Hypothalamus (tissue), 51 donors: ENCODE results near the gene TMEM178A.
"Not testable (repeated sequence)": the region's sequence is repeated elsewhere in the genome, so short reads cannot be mapped to it uniquely, and the experiment has no call there.

Source experiments
- DNase-seq, 51 donors: peaks; one replicate each; lab custom pipeline; 2025; lab: John Stamatoyannopoulos, UW

The TMEM178A gene

DNA sequence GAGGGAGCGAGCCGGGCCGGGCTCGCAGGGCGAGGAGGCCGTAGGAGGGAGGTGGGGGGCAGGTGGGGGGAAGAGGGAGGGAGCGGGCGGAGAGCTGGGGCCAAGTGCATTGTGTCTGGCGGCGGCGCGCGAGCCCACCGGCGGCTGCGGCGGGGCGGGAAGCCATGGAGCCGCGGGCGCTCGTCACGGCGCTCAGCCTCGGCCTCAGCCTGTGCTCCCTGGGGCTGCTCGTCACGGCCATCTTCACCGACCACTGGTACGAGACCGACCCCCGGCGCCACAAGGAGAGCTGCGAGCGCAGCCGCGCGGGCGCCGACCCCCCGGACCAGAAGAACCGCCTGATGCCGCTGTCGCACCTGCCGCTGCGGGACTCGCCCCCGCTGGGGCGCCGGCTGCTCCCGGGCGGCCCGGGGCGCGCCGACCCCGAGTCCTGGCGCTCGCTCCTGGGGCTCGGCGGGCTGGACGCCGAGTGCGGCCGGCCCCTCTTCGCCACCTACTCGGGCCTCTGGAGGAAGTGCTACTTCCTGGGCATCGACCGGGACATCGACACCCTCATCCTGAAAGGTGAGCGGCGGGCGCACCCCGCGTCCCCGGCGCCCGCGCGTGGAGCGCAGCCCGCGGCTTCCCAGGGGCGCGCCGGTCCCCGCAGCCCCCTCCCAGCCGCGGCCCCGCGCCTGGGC lies at the start of gene TMEM178A:
Gene TMEM178A, plus strand, starts transcription at position 107 of the 680 bp plus-strand sequence. Its CDS starts 58 bp downstream, at position 165.
- peak in 2 of 51 donors; percentile 12 to 21 for DNase-seq

DNA sequence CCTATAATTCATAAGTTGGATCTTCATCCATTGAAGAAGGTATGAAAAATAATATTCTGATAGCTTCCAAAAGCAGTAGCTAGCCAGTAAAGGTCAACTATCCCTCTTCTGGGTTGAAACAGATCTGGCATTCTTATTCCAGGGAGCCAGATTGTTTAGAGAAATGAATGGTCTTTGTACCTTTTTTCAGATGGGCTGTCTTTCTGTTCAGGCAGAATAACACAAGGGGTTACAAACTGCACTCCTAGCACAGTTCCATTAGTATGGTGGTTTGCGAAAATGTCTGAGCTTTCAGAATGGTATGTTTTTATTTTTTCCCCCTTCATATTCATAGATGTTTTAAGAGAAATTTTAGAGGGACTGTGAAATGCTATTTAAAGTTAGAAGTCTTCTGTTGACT lies 47.5 kb upstream of the TMEM178A start:
- no peak for DNase-seq

DNA sequence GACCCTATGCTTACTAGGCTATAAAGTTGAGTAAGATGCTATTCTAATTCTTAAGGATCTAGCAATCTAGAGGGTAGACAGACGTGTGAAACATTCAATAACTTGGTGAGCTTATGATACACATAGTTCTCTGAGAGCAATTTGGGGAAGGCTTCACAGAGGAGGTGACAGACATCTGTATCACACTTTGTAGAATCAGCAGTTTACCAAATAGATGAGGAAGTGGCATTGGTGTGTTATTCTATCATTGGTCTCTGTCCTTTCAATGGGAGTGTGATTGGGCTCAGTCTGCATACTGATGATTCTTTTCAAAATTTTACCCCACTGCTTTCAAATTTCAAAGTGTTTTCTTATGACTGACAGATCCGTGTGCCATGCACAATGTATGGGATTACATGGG lies 47.0 kb upstream of the TMEM178A start:
- DNase-seq = no peak

DNA sequence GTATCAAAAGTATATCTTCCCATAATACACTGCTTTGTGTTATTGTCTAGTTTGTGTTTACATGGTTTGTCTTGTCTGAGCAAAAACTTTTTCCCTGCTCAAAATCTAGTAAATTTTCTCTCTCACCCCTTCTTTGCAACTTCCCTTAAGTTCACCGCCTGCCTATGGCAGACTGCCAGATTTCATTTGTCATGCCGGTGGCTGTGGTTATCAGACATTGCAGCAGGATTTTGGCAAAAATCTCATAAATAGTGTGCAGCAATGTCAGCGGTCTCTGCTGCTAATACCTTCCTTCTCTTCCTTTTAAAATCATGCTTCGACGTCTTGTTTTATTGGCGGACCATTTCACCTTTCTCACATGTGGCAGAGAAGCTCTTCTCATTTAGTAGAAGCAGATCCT lies 45.6 kb upstream of the TMEM178A start:
- no peak for DNase-seq

DNA sequence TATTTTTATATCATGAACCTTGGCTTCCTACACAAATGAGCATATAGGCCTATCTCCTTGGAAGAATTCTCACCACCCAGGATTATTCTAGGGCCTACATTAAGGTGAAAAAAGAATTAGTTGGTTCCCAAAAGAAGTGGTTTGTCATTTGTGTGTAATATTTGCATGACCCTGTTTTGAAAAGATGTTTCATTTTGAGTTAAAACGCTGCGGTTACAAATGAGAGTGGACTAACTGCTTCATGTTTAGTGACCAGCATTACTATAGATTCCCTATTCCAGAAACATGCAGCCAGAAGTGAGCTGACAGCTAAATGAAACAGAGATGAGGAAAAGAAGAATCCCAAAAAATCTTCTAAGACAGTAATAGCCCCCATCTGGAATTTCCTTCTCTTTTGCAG lies 44.1 kb upstream of the TMEM178A start:
- DNase-seq = no peak

DNA sequence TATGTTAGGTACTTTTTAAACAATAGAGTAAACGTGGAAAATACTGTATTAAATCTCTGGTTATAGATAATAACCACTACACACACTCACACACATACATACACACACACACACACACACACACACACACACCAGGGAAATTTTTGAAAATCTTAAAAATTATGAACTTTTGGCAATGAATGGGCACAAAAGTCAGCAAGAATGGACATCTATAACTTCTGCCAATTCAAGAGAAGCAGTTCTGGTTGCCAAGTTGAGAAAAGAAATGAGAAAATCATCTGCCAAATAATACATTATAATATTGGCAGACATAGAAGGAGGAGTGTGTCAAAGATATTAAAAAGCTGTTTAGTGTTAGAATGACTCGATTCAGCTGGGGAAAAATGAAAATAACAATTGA lies 42.9 kb upstream of the TMEM178A start:
- no peak for DNase-seq

DNA sequence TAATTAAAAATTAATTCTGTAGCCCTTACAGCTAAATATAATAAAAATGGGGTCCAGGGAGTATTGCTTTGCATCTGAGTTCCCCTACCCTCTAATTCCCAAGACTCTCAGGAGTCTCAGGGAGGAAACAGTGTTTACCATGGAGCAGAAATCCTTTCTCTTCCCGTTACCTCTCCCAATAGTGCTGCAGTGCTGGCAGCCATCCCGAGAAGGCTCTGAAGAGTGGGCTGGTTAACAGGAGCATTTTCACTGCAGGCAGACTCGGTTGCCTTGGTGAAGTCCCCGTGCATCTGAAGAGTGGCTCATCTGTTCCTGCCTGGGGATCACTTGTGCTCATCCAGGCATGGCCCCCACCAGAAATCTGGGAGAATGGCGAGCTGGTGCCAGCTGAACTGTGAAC lies 41.8 kb upstream of the TMEM178A start:
- peak in 29 of 51 donors; percentile 6 to 73 (median 32) for DNase-seq

DNA sequence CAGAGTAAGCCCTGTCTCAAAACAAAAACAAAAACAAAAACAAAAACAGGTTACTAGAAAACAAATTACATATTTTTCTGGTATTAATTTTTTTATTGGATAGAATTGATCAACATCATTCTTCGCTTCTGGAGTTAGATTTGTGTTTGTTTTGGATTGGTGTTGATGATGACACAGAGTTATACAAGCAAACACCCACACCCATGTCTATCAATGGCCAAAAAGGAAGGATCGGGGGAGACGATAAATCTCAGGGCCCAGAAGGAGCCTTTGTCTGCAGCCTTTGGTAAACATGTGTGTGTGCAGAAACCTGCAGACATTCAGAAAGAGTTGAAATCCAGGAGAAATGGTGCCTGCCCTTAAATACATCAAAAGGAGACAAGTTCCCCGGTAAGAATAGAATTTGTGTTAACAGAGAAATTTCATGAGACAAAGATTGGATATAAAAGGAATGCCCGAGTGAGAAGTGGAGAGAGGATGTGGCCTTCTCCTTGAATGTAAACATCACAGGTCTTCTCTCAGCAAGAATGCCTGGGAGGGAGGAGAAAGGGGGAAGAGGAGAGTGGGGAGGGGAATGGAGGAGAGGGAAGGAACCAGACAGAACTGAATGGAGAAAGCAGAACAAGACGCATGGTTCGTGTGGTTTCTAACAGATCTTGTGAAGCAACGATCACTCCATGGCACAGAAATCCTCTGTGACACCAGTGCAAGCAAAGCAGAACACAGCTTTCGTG lies 40.4 kb upstream of the TMEM178A start:
- DNase-seq = peak in 2 of 51 donors; percentile 11 to 14

DNA sequence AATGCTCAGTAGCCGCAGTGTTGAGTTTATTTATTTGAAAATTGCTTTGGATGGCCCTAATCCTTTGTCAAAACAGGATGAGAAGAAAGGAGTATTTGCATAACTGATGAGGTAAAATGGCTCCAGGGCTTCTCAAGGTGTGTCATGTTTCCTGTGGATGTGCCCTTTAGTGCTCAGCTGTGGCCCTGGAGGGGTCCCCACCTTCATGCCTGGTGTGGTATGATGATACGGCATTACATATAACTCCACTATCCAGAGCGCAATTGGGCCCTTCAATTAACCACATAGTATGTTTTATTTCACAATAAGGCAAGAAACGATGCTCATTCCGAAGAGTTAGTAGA lies 39.8 kb upstream of the TMEM178A start:
- no peak for DNase-seq

DNA sequence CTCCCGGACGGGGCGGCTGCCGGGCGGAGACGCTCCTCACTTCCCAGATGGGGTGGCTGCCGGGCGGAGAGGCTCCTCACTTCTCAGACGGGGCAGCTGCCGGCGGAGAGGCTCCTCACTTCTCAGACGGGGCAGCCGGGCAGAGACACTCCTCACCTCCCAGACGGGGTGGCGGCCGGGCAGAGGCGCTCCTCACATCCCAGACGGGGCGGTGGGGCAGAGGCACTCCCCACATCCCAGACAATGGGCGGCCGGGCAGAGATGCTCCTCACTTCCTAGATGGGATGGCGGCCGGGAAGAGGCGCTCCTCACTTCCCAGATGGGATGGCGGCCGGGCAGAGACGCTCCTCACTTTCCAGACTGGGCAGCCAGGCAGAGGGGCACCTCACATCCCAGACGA lies 37.4 kb upstream of the TMEM178A start:
- not testable (repeated sequence) for DNase-seq

DNA sequence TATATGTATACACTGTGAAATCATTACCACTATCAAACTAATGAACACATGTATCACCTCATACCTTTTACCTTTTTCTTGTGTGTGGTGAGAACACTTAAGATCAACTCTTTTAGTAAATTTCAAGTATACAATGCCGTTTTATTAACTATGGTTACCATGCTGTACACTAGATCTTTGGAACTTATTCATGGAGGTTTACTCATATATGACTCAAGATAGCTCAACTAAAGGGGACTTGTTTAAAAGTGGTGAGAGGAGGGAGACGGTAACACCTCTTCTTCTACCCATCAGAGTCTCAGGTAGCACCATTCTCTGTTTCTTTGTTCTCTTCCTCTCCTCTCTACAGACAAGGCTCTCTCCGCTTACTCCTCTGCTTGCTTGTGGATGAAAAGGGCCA lies 36.1 kb upstream of the TMEM178A start:
- DNase-seq = no peak

DNA sequence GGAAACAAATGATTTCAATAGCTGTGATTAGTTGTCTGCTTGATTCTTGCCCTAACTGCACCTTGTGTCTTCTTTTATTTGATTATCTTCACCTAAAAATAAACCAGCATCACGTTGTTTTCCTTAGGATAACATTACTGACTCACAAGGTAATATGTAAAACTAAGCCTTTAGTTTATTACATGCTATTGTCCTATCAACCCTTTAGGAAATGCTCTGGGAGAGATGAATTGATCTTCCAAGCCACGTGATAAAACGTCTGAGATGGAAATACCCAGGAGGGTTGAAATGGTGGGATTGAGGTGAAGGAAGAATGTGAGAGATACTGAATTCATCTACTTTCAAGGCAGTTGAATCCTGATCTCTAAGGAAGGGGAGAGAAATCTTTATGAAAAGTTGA lies 34.5 kb upstream of the TMEM178A start:
- no peak for DNase-seq

DNA sequence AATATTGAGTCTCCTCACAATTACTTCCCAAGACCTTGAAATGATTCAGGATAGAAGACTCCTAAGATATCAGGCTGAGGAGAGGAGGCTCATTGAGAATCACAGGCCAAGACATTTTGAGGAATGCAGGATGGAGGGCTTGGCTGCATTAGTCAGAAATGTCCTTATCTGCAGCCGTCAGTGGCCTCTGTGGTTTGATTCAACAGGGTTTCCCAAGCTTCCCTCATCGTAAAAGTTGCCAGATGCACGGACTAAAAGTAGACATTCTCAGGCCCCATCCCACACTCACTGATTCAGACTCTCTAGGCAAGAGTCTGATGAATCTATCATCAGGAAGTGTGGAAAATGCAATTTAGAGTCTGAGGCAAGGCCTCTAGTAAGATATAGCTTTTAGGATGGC lies 34.0 kb upstream of the TMEM178A start:
- DNase-seq = no peak

DNA sequence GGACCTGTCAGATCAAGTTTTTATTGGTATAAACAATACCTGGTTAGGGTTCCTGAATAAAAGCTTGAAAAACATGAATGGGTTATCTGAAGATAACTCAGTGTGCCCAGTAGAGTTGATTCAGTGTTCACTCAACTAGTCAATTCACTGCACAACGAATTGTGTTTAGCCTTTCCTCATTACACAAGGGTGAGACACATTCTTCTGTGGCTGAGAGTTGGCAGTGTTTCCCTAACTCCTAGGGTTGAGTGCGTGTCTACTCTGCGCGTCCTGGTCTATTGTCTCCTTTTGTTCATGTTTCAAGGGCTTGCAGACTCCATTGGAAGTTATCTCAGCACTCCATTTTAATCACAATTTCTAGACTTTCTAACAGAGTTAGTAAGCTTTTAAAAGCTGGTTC lies 32.8 kb upstream of the TMEM178A start:
- no peak for DNase-seq

DNA sequence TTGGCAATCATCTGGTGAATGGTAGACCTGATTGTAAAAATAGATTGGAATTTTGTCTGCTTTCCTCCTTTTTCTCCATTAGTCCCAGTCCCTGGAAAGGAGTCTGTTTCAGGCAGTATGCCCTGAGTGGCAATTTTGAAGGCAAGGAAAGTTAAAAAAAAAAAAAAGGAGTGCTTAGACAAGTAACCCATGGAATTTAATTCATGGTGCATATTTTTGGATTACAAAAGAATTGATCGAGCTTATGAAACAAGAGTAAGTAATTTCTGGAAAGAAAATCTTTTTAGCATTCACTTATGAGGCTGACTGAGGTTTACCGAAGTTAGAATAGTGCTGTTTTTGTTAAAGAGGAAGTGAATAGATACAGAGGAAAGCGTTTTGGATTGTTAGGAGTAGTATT lies 29.4 kb upstream of the TMEM178A start:
- DNase-seq = no peak

DNA sequence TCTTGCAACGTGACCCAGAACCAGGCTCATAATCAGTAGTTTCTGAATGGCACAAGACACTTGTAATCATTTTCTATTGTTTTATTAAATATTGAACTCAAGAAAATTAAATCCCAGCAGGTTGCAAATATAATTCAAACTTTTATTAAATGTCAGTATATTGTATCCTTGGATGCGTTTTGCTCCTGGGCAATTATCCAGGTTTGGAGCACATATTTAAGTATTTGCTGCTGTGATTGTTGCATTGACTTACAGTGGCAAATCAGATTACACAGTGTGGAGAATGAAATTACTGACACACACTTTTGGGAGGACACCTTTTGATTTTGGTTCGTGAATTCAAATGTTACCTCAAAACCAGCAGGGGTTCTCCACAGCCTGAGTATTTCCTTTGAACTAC lies 27.1 kb upstream of the TMEM178A start:
- no peak for DNase-seq

DNA sequence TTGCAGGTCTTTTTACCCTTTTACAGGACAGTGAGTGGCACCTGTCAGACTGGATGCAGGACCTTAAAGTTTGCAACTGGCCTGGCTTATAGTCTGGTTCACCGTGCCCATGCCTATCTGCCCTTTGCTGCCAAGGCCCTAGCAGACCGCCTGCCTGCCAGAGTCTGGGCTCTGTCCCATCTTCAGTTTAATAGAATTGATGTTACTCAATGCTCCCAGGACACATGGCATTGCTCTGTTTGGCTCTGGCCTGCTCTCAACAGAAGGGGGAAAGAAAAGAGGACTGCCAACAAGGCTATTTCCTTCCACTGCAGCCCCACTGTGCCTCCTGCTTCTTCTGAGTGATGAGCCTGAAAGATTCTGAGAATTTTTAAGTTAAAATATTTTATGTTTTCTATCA lies 25.6 kb upstream of the TMEM178A start:
- peak in 34 of 51 donors; percentile 1 to 76 (median 29) for DNase-seq

DNA sequence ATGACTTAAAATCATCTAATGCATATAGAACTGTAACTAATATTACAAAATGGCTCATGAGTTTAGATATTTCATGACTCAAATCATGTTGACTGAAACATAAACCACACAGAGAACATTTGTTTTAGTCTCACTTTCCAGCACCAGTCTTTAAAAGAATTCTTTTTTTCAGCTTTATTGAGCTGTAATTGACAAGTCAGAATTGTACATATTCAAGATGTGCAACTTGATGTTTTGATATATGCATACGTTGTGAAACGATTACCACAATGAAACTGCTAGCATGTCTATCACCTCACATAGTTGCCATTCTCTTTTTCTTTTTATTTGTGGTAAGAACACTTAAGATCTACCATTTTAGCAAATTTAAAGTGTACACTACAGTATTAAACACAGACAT lies 25.0 kb upstream of the TMEM178A start:
- DNase-seq = no peak

DNA sequence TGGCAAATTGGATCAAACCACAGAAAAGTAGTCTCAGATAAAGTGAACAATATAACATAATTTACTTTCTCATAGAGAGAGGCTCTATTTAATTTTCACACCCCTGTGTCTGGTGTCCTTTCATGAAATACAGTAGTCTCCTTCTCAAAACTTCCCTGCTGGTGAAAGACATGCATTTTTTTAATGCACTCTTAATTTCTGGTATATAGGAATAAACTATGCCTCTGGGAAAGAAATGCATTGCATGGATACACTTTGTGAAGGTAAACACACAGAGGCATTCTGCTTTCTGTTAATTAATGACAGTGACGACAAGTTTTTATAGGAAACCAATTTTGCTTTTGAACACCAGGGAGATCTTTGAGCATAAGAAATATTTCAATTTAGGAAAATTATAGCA lies 24.1 kb upstream of the TMEM178A start:
- no peak for DNase-seq

DNA sequence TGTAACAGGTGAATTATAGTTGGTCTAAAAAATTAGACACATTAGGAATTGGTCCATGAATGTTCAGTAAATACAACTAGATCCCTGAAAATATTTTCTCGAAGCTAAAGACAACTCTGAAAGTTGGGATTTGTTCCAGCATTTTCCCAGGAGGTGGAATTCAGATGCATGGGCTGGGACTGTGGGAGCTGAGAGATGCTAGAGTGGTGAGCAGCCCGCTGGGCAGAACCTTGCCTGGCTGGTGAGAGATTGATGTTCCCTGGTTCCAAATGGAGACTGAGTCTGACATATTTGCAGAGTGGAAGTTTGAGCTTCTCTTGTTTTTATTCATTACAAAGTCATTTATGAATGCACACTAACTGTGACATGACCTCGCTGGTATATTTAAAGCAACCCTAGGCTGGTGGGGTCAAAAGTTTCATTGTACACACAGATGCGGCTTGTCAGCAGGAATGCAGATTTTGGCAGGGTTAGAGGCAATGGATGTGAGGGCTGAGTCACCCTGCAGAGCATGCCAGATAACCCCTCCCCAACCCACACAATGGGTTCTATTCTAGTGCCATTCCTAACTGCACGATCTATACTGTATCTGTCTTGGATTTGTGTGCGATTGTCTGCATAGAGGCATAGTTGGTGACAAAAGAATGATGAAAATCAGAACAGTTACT lies 23.5 kb upstream of the TMEM178A start:
- peak in 15 of 51 donors; percentile 11 to 60 (median 38) for DNase-seq

DNA sequence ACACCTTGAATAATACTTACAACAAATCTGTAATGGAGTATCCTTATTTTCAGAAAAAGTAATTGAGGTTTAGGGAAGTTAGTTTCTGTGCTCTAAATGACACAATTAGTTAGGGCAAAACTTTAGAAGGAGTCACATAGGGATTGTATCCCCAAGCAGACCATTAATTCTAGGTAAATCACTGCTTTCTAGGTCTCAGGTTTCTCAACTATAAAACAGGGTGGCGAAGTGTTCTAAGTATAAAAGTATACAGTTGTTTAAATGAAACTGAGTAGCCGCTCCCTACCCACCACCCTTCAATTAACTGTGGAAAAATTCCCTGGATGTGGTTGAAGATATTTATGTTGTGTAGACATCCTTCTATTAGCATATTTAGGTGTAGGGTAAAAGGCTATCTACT lies 19.9 kb upstream of the TMEM178A start:
- no peak for DNase-seq

DNA sequence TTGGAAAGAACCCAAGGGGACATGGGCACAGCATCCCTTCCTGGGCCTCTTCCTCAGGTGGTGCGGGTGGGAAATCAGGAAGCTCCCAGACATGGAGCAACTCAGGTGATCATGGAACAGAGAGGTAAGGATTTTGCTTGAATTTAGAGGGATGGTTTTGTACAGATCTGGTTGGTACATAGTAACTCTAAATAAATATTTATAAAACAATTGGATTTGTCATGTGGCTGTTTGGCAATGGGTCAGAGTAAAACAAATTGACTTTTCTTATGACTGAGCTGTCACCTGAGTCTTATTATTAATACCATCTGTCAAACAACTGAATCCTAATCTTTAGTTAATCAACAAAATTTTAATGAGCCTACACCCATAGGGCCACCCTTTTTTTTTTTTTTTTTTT lies 19.4 kb upstream of the TMEM178A start:
- DNase-seq = no peak
